Measurements from ENCODE around the gene CDK18.

CDK18 gene

GRCh38 chr1:205575294-205575885 is 70.9 kb downstream of the CDK18 start:
- DNase-seq = no peak

GRCh38 chr1:205576011-205576410 is 71.5 kb downstream of the CDK18 start:
- DNase-seq = no peak

- no peak for DNase-seq
Measured at GRCh38 chr1:205576805-205577761, 72.6 kb downstream of the CDK18 start.

DNA sequence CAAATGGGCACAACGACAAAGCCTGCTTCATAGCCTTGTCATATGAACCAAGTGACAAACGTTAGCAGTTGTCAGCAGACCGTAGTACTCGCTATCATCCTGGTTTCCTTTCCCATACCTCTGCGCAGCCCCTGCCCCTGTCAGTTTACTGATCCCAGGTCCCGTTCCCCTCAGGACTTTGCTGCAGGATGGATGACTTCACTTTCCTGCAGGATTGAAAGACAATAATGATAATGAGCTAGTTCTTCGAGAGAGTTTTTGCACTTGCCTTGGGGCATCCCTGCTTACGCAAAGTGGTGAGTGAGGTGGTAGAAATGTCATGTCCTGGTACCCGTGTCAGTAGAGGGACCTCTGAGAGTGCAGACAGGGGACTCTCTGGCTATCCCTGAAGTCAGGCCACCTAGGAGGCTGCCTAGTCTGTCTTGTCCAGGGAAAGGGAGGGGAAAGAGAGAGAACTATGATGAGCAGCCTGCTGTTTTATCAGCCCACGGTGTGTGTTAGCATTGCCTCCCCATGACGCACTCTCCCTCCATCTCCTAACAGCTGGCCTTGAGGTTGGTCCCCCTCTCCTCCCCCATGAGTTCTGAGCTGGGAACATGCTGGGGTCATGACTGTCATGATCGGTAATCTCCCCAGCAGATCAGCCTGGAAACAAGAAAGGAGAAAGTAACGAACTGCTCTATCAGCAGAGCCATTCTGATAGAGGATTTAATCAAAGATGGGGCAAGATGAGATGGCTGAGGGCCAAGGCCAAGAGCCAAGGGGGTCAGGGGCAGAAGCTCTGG is 73.6 kb downstream of the CDK18 start:
- DNase-seq = no peak

- no peak for DNase-seq
Measured at GRCh38 chr1:205578780-205579571, 74.5 kb downstream of the CDK18 start.

- DNase-seq = peak; percentile 14
Measured at GRCh38 chr1:205579711-205580110, 75.2 kb downstream of the CDK18 start.

- DNase-seq = peak; percentile 15
Measured at GRCh38 chr1:205580140-205580922, 75.9 kb downstream of the CDK18 start.

GRCh38 chr1:205580923-205581180 is 76.4 kb downstream of the CDK18 start:
- no peak for DNase-seq

DNA sequence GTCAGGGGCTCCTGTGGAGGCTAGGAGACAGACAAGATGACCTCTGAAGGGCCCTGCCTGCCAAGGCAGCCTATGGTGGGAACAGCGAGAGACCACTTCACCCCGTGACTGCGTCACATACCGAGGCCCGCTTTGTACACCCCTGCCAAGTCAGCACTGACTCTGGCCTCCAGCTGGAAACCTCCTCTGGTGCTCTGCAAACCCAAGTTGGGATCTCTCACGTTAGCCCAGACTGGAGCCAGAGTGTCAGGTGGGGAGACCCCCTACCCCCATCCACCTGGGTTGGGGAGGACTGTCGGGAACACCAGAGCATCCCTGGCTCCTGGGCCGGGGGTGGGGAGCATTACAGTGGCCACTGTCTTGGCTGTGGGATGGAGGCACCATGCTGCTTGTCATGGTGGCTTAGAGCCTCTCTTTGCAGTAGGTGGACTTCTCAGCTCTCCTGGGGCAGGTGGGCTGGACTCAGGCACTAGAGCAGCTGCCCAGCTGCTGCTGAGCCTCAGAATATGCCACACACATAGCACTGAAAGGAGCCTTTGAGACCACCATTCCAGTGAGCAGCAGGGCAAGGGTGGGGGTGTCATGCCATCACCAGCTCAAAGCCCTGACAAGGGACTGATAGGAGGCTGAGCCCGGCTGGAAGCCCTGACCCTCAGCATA is 77.0 kb downstream of the CDK18 start:
- no peak for DNase-seq

GRCh38 chr1:205582046-205582445 is 77.6 kb downstream of the CDK18 start:
- no peak for DNase-seq

Data from activated CD4-positive, CD25-positive, alpha-beta regulatory T cell treated with anti-CD3 and anti-CD28 coated beads, Interleukin-2, amount 50 U/mL, for 72 hours (primary cell).